ENCODE measurements around the gene DGCR8.

DGCR8 gene

GRCh38 chr22:20093418-20094196, 13.6 kb downstream of the DGCR8 start:
- DNase-seq = no peak

DNA sequence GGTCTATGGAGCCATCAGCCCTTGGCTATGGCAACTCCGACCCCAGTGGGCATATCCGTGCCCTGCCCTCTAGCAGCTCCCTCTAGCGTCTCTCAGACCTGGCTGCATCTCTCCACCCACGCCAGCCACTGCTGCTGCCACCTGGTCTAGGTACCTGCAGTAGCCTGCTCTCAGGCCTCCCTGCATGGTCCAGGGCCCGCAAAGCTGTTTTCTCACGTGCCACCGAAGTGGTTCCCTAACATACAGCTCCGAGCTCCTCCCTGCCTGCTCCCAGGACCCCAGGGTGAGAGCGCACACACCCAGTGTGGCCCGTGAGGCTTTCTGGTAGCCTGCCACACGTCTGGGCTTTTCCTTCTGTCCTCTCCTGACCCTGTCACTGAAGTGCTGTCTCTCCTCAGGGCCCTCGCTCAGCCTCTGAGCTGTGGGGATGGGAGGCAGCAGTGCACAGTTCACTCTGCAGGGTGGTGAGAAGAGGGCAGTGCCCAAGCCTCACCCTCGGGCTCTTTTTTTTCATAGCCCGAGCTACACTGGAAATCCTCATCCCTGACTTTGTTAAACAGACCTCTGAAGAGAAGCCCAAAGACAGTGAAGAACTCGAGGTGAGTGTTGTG, 14.3 kb downstream of the DGCR8 start:
- DNase-seq = no peak

DNA sequence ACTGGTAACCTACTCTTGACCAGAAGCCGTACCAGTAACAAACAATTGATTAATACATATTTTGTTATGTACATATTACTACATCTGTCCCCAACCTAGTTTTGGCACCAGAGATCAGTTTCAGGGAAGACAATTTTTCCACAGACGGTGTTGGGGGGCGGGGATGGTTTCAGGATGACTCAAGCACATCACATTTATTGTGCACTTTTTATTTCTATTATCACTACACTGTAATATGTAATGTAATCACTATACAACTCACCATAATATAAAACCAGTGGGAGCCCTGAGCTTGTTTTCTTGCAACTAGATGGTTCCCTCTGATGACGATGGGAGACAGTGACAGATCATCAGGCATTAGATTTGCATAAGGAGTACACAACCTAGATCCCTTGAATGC, 15.5 kb downstream of the DGCR8 start:
- DNase-seq = no peak

GRCh38 chr22:20096574-20097420, 16.8 kb downstream of the DGCR8 start:
- no peak for DNase-seq

GRCh38 chr22:20099099-20099711, 19.2 kb downstream of the DGCR8 start:
- no peak for DNase-seq

DNA sequence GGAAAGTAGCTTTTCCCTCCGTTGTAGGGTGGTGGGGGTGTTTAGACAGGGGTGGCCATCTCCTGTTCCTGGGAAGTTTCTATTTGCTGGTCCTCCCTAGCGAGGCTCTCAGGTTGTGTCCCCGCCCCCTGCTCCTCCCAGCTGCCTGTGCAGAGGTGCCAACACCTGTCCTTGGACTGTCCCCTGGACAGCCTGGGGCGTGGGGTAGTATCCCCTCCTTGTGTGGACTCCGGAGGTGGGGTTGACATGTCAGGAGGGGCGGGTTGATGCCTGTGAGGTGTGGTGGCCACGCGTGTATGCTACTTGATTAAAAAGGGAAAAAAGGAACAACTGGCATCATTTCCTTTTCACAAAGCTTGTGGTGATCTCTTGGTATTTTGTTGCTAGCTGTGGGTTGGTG, 21.6 kb downstream of the DGCR8 start:
- no peak for DNase-seq

DNA sequence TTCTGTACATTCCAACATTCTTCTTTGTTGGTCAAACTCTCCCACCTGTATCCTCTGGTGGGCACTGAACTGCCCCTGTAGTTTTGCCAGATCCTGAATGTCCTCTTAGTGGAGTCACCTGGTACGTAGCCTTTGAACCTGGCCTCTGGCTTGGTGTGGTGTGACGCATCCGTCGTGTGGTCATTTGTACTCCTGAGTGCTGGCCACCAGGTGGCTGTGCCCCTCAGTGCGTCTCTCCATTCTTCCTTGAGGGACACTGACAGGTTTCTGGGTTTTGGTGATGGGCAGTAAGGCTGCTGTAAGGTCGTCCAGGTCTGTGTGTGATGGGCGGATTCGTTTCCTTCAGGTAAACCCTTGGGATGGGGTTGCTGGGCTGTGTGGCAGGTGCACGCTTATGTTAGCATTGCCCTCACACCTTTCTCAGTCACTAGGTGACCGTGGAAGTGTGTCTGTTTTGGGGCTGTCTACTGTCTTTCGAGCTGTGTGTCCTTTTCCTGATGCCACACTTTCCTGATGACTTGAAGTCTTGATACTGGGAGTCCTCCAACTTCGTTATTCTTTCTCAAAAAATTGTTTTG, 22.3 kb downstream of the DGCR8 start:
- DNase-seq = no peak

DNA sequence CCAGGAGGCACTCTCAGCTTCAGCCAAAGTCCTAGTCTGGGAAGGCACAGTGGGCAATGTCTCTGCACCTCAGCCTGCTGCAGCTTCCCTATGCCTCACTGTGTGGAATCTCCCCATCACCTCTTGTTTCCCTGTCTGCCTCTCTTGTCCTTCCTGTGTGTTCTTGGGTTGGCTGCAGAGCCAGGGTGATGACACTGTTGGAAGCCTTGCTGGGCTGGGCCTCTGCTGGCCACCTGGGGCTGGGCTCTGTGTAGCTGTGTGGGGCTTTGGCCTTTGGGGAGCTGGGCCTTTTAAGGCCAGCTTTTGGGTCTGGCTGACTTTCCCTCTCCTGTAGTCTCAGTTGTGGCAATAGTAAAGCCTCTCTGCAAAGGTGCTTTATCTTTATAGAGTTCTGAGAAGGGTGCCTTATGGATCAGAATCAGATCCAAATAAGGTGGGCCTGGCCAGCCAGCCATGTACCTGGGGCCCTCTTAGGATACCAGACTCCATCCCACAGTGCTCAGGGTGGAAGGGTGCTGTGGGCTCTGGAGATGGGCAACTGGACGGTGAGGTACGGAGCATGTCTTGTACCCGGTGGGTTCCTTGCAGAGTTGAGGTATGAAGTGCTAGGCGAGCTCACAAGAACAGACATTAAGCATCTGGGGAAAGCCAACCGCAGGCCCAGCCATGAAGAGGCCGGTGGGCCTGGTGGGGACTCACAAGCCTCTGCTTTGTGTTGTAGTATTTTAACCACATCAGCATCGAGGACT, 25.6 kb downstream of the DGCR8 start:
- no peak for DNase-seq

DNA sequence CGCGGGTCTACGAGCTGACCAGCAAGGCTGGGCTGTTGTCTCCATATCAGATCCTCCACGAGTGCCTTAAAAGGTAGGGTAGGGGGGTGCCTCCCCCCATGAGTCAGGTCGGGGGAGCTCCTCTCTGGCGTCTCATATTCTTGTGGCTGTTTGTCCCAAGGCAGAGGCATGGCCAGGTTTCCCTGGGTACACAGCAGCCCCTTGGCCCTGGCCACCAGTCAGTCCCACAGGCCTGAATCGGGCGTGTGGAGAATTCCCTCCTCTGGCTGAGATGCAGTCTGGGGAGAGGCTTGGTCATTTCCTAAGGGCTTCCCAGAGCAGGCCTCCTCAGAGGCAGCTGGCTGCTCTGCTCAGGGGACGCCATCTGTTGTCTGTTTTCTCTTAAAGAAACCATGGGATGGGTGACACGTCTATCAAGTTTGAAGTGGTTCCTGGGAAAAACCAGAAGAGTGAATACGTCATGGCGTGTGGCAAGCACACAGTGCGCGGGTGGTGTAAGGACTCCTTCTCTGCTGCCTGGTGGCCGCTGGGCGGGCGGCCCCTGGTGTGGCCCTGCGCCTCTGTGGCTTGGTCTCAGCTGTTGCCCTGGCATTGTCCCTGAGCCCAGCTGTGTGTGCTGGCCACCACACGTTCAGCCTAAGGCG, 26.3 kb downstream of the DGCR8 start:
- no peak for DNase-seq

- DNase-seq = no peak
These were observed 26.8 kb downstream of the DGCR8 start for GRCh38 chr22:20106849-20107237.

GRCh38 chr22:20107471-20107901, 27.4 kb downstream of the DGCR8 start:
- DNase-seq = no peak

DNA sequence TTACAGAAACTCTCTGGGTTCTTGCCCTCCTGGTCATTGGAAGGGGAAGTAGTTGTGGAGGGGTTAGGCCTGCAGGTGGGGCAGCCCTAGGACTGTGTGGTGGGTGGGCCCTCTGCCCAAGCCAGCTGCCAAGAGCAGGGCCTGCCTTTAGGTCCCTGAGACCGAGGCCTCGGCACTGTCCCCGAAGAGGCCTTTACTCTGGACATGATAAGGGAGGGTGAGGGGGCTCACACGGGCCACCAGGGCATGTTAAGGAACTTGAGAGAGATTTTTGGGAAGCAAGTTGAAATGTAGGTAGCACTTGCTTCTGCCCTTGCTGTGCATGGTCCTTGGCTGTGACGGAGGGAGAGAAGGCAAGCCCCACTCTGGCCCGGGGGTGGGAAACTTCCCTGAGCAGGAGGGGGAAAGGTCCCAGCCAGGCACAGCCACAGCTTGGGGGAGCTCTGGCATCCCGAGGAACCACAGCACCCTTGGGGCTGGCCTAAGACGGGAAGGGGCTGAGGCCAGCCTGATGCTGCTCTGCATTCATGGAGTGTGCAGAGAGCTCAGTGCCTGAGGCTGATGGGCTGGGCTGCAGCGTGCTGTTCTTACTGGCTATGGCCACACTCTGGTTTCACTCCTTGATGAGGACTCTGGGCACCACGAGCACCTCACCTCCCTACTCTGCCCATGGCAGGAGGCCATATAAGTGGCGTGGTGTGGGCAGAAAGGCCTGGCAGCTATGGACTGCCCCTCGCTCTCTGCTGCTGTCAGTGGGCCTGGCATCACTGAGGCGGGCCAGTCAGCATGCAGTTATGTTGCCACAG, 28.1 kb downstream of the DGCR8 start:
- no peak for DNase-seq

GRCh38 chr22:20108757-20109230, 28.8 kb downstream of the DGCR8 start:
- DNase-seq = no peak

DNA sequence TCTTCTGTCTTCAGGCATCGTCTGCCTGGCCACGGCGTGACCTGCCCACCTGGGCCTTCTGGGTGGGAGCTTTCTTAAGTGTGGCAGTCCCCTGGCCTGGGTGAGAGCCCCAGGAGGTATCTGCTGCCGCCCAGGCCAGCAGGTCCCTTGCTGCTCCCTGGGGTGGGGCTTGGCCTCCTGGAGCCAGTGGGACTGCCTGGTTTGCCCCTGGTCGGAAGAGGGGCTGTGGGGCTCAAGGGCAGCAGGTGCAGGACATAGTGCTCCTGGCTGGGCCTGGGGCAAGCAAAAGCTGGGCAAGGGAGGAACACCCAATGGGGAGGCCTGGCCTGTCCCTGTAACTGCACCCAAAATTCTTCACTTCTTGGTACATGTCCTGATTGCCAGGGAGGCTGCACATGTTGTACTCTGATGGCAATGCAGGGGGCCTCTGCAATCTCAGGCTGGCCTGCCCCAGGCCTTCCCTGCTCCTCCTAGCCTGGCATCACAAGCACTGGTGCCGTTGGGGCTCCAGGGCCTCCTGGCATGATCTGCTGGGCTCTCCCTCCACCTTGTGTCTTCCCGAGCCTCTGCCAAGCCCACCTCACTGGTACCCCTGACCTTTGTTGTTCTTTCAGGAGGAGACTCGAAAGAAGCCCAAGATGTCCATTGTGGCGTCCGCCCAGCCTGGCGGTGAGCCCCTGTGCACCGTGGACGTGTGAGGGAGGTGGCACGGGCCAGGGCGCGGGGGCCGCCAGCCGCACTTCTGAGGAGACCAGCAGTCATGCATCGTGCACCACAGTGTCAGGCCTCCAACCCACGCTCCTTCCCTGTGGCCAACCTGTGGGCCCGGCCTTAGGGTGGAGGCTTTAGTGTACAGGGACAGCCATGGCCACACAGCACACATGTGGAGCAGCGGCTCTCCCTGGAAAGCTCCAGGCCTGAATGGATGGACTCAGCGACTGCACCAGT, 29.6 kb downstream of the DGCR8 start:
- no peak for DNase-seq

GRCh38 chr22:20110359-20110985, 30.4 kb downstream of the DGCR8 start:
- no peak for DNase-seq

- no peak for DNase-seq
These were observed 31.1 kb downstream of the DGCR8 start for GRCh38 chr22:20111045-20111688.

- DNase-seq = no peak
These were observed 31.9 kb downstream of the DGCR8 start for GRCh38 chr22:20111689-20112622.
